OCI-LY7 (cell line): Measurements from ENCODE around the gene GSTA1. TPM values are rescaled to one million over a fixed set of nuclear protein-coding genes. Genes with fewer than 3 reads are reported as not detected.
"Not testable (repeated sequence)": the region's sequence is repeated elsewhere in the genome, so short reads cannot be mapped to it uniquely, and the experiment has no call there.

ENCODE experiments used
- BruUV-seq: library from RNA; stranded (reverse); fragments of 400-500 nt; replicated peaks from 2 replicates; lab custom pipeline; 2021; lab: Mats Ljungman, UMichigan
- CTCF ChIA-PET: fragments of 300-600 bp; sonication (Branson Sonifier 250); formaldehyde crosslinking; loops from one replicate; lab custom pipeline; 2022; ENCODE audit warnings: antibody characterized with exemption; ENCODE audit not compliant: unreplicated experiment; lab: Charles Lee
- POLR2A ChIA-PET: fragments of 300-600 bp; sonication (Branson Sonifier 250); formaldehyde crosslinking; loops from one replicate; lab custom pipeline; 2022; ENCODE audit warnings: antibody characterized with exemption; lab: Charles Lee
- DNase-seq: peaks from one replicate; pipeline ENCODE4 v3.0.0-alpha.2; 2015; ENCODE audit warnings: low spot score
- H2AFZ ChIP-seq: fragments of 200-600 bp; sonication (generic), shearing (Covaris generic); 2 replicates; pipeline ENCODE4 v1.6.1; 2014; ENCODE audit warnings: mild to moderate bottlenecking, antibody characterized with exemption, low read length, moderate library complexity
- H3K27ac ChIP-seq: fragments of 200-600 bp; sonication (generic); 2 replicates; pipeline ENCODE4 v1.5.1; 2014; ENCODE audit warnings: mixed run types, low read depth, mild to moderate bottlenecking, moderate library complexity, low read length, inconsistent platforms; ENCODE audit not compliant: poor library complexity, severe bottlenecking
- H3K36me3 ChIP-seq: fragments of 200-600 bp; sonication (generic); 2 replicates; pipeline ENCODE4 v1.6.1; 2014; ENCODE audit warnings: mild to moderate bottlenecking, antibody characterized with exemption, low read length, moderate library complexity, mixed read lengths; ENCODE audit not compliant: insufficient read depth
- H3K4me1 ChIP-seq: fragments of 200-600 bp; sonication (generic); 2 replicates; pipeline ENCODE4 v1.5.1; 2014; ENCODE audit warnings: mild to moderate bottlenecking, low read length; ENCODE audit not compliant: insufficient read depth, poor library complexity, severe bottlenecking
- H3K4me2 ChIP-seq: fragments of 200-600 bp; sonication (generic); 2 replicates; pipeline ENCODE4 v1.6.1; 2014; ENCODE audit warnings: mild to moderate bottlenecking, low read length
- H3K4me3 ChIP-seq: fragments of 200-600 bp; sonication (generic); 2 replicates; pipeline ENCODE4 v1.5.1; 2014; ENCODE audit warnings: mild to moderate bottlenecking, low read depth, low read length; ENCODE audit not compliant: poor library complexity, severe bottlenecking
- H3K79me2 ChIP-seq: fragments of 200-600 bp; sonication (generic); 2 replicates; pipeline ENCODE4 v1.6.1; 2016; ENCODE audit warnings: low read depth, mild to moderate bottlenecking, low read length, moderate library complexity, mixed read lengths; ENCODE audit not compliant: insufficient read depth
- H3K9me2 ChIP-seq: fragments of 200-600 bp; sonication (generic); 2 replicates; pipeline ENCODE4 v1.6.1; 2016; ENCODE audit warnings: mild to moderate bottlenecking, low read length, mixed read lengths; ENCODE audit not compliant: insufficient read depth
- H3K9me3 ChIP-seq: fragments of 200-600 bp; sonication (generic); 2 replicates; pipeline ENCODE4 v1.6.1; 2014; ENCODE audit warnings: mild to moderate bottlenecking, mixed run types, low read length, mixed read lengths
- H4K20me1 ChIP-seq: fragments of 200-600 bp; sonication (generic); 2 replicates; pipeline ENCODE4 v1.6.1; 2014; ENCODE audit warnings: mild to moderate bottlenecking, antibody characterized with exemption, low read length, moderate library complexity, mixed read lengths; ENCODE audit not compliant: insufficient read depth
- EZH2phosphoT487 ChIP-seq: fragments of 200-600 bp; sonication (generic); IDR thresholded peaks from 2 replicates; pipeline ENCODE4 v1.6.1; 2018; ENCODE audit warnings: low read depth, borderline replicate concordance, mild to moderate bottlenecking, mixed run types, antibody characterized with exemption, low read length, moderate library complexity, mixed read lengths
- intact Hi-C: fragments of 100-400 bp; cut with micrococcal nuclease; formaldehyde crosslinking; loops from one replicate; pipeline ENCODE4 v1.10.0; 2022; ENCODE audit not compliant: unreplicated experiment
- total RNA-seq, 2 experiments: library from RNA; depleted of rRNA in 1 of 2; stranded (reverse); fragments of >200 nt in 1 of 2; shearing (Covaris generic) in 1 of 2; gene quantifications; 2 replicates each; pipeline ENCODE4 v1.2.3, GENCODE V29; 2014 to 2022
- TF ChIP-seq, protein P1 (sequence below): fragments of 200-600 bp; sonication (generic); conservative IDR thresholded peaks from 2 replicates; pipeline ENCODE4 v1.5.1; 2014; ENCODE audit warnings: mild to moderate bottlenecking, antibody characterized with exemption, low read length, moderate library complexity, mixed read lengths

The GSTA1 gene
- total RNA-seq, 2 experiments from 2014 or later, result not detected

DNA sequence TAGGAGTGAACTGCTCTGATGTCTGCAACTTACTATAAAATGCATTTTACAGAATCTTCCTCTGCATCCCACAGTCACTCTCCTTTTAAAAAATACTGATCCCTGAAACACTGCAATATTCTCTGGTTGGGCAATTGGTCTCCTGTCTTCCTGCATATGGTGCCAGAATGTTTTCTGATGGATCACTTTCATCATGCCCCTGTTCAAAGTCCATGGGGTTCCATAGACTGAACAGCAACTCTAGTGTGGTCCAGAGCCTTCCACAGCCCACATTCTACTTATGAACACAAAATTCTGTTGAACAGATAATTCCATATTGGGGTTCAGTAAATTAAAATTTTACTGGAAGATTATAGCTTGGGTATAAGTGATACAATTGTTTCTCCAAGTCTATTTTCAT, 51.3 kb downstream of the GSTA1 start:
- ChIA-PET CTCF (no interaction called here), POLR2A (no interaction called here)
- Histone ChIP-seq H3K9me2 (no peaks in the 10 kb centered on the region), H3K27ac (no peak overlapping the region), H3K79me2 (no peaks in the 10 kb centered on the region), H4K20me1 (no peaks in the 10 kb centered on the region), H3K4me3 (no peak overlapping the region), H3K4me1 (no peaks in the 10 kb centered on the region), H3K9me3 (no peaks in the 10 kb centered on the region), H3K4me2 (no peak overlapping the region), H2AFZ (no peak overlapping the region), H3K36me3 (no peaks in the 10 kb centered on the region)
- BruUV-seq, result no TSS peak
- no peak for DNase-seq
- TF ChIP-seq, protein P1, sequence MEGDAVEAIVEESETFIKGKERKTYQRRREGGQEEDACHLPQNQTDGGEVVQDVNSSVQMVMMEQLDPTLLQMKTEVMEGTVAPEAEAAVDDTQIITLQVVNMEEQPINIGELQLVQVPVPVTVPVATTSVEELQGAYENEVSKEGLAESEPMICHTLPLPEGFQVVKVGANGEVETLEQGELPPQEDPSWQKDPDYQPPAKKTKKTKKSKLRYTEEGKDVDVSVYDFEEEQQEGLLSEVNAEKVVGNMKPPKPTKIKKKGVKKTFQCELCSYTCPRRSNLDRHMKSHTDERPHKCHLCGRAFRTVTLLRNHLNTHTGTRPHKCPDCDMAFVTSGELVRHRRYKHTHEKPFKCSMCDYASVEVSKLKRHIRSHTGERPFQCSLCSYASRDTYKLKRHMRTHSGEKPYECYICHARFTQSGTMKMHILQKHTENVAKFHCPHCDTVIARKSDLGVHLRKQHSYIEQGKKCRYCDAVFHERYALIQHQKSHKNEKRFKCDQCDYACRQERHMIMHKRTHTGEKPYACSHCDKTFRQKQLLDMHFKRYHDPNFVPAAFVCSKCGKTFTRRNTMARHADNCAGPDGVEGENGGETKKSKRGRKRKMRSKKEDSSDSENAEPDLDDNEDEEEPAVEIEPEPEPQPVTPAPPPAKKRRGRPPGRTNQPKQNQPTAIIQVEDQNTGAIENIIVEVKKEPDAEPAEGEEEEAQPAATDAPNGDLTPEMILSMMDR, result no peak
- no peak for TF ChIP-seq EZH2phosphoT487
- intact Hi-C loops, result no loop called here

DNA sequence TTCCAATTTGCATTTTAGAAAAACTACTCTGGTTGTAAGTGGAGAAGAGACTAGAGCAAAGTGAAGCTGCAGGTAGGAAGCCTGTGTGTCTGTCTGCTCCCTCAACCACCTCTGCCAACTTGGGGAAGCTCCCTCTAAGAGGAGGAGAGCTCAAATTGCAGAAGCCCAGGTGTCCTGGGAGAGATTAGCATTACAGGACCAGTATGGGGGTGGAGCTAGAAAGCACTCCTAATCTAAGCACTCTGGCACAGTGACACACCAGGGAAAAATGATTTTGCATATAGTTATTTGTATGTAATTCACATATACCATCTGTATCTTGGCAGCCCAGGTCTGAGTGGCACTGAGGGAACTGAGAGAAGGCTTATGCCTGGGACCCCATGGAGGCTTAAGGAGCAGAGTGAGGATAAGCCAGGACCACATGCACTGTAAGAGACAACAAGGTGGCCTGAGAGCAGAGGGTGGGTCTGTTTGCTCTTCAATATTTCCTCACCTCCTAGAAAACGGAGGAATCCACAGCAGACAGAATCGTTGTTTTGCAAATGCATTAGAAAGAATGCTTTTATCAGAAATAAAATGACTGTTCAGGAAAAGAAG, 54.0 kb downstream of the GSTA1 start:
- Histone ChIP-seq H3K79me2 (no peaks in the 10 kb centered on the region), H3K9me2 (no peaks in the 10 kb centered on the region), H3K4me2 (no peak overlapping the region), H2AFZ (no peak overlapping the region), H3K4me3 (no peak overlapping the region), H3K27ac (no peak overlapping the region), H3K4me1 (no peaks in the 10 kb centered on the region), H3K9me3 (no peaks in the 10 kb centered on the region), H3K36me3 (no peaks in the 10 kb centered on the region), H4K20me1 (no peaks in the 10 kb centered on the region)
- no peak for DNase-seq
- no TSS peak for BruUV-seq
- ChIA-PET POLR2A (no interaction called here), CTCF (no interaction called here)
- intact Hi-C loops, result no loop called here
- TF ChIP-seq, protein P1, result no peak
- TF ChIP-seq EZH2phosphoT487, result no peak

DNA sequence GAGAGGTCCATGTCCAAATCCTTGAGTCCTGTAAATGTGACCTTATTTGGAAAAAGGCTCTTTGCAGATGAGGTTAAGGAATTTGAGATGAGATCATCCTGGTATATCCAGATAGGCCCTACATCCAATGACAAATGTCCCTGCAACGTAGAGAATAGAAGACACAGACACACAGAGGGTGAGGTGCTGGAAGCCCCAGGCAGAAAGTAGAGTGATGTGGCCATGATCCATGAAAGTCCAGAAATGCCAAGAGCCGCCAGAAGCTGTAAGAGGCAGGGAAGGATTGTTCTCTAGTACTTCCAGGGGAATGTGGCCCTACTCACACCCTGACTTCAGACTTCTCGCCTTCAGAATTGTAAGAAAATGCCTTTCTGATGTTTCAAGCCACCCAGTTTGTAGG, 56.3 kb downstream of the GSTA1 start:
- intact Hi-C loops, BruUV-seq, H3K79me2 ChIP-seq, H3K9me2 ChIP-seq, H3K27ac ChIP-seq, H3K9me3 ChIP-seq, H3K4me1 ChIP-seq, DNase-seq, H4K20me1 ChIP-seq, CTCF ChIA-PET, H3K4me3 ChIP-seq, POLR2A ChIA-PET, H2AFZ ChIP-seq, H3K36me3 ChIP-seq, H3K4me2 ChIP-seq: not testable (repeated sequence)
